ENCODE results near the gene KIZ. TPM values are rescaled to one million over a fixed set of nuclear protein-coding genes. Genes with fewer than 3 reads are reported as not detected.

Gene KIZ
- total and polyA plus RNA-seq, 2 of the 4 experiments (the other 2 are of a cell fraction), result 9.9 to 14.0 TPM

- dilution Hi-C loops (cut with HindIII; ENCODE audit: low sequenced_read_pairs, unreplicated experiment), result no loop called here
- POLR2A ChIA-PET (ENCODE audit: unreplicated experiment), result no interaction called here
These were observed 136.9 kb downstream of the KIZ start for GRCh38 chr20:21262812-21263211.

More at GRCh38 chr20:21262812-21263211, 136.9 kb downstream of the KIZ start:
- Histone ChIP-seq H2BK20ac (ENCODE audit: low read depth, low read length) (no peak overlapping the region), H3K56ac (ENCODE audit: extremely low read depth, insufficient read depth, low read length) (no peak overlapping the region), H3K23ac (ENCODE audit: low read depth, low read length) (no peak overlapping the region), H3K9me3 (ENCODE audit: control insufficient read depth, insufficient read depth, low read length) (peaks cover 2% of the 10 kb centered on the region; the same call in 1 of the 2 replicates), H4K5ac (ENCODE audit: low read depth, low read length) (no peak overlapping the region), H3K18ac (ENCODE audit: low read depth, low read length) (no peak overlapping the region), H4K20me1 (ENCODE audit: insufficient read depth, low read length) (no peaks in the 10 kb centered on the region), H3K4me2 (ENCODE audit: low read depth, low read length) (no peak overlapping the region), H3K27ac (ENCODE audit: insufficient read depth, low read length) (no peak overlapping the region), H3K14ac (replicated peaks; ENCODE audit: low read depth, low read length) (no peak overlapping the region), H3K36me3 (ENCODE audit: control insufficient read depth, insufficient read depth, low read length) (no peaks in the 10 kb centered on the region), H3K27me3 (ENCODE audit: control insufficient read depth, insufficient read depth, low read length) (peaks cover 7% of the 10 kb centered on the region), H3K4me1 (ENCODE audit: control insufficient read depth, insufficient read depth, low read length) (no peaks in the 10 kb centered on the region), H2BK5ac (ENCODE audit: low read depth, low read length, poor library complexity, severe bottlenecking) (no peak overlapping the region), H4K8ac (ENCODE audit: low read depth in 2 of 2, low read length in 2 of 2) (no peak overlapping the region), H2BK120ac (ENCODE audit: low read depth, low read length) (no peak overlapping the region), H3K9me1 (ENCODE audit: insufficient read depth, low read length) (no peaks in the 10 kb centered on the region), H2BK15ac (ENCODE audit: low read depth, low read length) (no peak overlapping the region), H3K79me1 (ENCODE audit: low read depth in 1 of 2, low read length in 2 of 2) (no peaks in the 10 kb centered on the region), H4K91ac (ENCODE audit: insufficient read depth, low read depth, low read length) (no peak overlapping the region), H2AK9ac (replicated peaks; ENCODE audit: low read depth, low read length, poor library complexity) (no peak overlapping the region), H3K4ac (ENCODE audit: low read depth, low read length) (no peak overlapping the region), H2AK5ac (ENCODE audit: low read depth, low read length) (no peak overlapping the region), H3K4me3 (ENCODE audit: insufficient read depth, low read depth, low read length) (no peak overlapping the region), H2AFZ (replicated peaks; ENCODE audit: low read length, poor library complexity) (peak overlapping the region; percentile 65), H3K9ac (ENCODE audit: low read depth, low read length) (no peak overlapping the region)
- WGBS, 2 experiments (ENCODE audit: extremely low coverage in 2 of 2, insufficient read length in 1 of 2), result no CpG with 5 or more reads among the region's 2 CpGs
- no peak for DNase-seq
- intact Hi-C loops (cut with micrococcal nuclease), result no loop called here
- no peak for ATAC-seq (ENCODE audit: low read depth)
- TF ChIP-seq MAFK (IDR thresholded peaks at IDR 0.05; ENCODE audit: low read depth, low read length), result no peak
- no peak for TF ChIP-seq MAZ (IDR thresholded peaks at IDR 0.05; ENCODE audit: borderline replicate concordance, low read depth, low read length)
- no peak for TF ChIP-seq BHLHE40 (IDR thresholded peaks at IDR 0.05; ENCODE audit: low read depth, low read length)
- no peak for TF ChIP-seq RCOR1 (IDR thresholded peaks at IDR 0.05; ENCODE audit: insufficient replicate concordance, low read length)
- no peak for TF ChIP-seq MXI1 (IDR thresholded peaks at IDR 0.05; ENCODE audit: borderline replicate concordance, low read depth, low read length)
- no peak for TF ChIP-seq FOS (IDR thresholded peaks at IDR 0.05; ENCODE audit: low read depth, low read length)
- TF ChIP-seq SMC3 (IDR thresholded peaks at IDR 0.05; ENCODE audit: low read depth, low read length), result no peak
- TF ChIP-seq RFX5 (IDR thresholded peaks at IDR 0.05; ENCODE audit: low read depth, low read length), result no peak
- TF ChIP-seq NFE2L2 (IDR thresholded peaks at IDR 0.05; ENCODE audit: low read depth, low read length), result no peak
- TF ChIP-seq POLR2A (IDR thresholded peaks at IDR 0.05; ENCODE audit: low read depth, low read length), result no peak
- TF ChIP-seq, protein P1, sequence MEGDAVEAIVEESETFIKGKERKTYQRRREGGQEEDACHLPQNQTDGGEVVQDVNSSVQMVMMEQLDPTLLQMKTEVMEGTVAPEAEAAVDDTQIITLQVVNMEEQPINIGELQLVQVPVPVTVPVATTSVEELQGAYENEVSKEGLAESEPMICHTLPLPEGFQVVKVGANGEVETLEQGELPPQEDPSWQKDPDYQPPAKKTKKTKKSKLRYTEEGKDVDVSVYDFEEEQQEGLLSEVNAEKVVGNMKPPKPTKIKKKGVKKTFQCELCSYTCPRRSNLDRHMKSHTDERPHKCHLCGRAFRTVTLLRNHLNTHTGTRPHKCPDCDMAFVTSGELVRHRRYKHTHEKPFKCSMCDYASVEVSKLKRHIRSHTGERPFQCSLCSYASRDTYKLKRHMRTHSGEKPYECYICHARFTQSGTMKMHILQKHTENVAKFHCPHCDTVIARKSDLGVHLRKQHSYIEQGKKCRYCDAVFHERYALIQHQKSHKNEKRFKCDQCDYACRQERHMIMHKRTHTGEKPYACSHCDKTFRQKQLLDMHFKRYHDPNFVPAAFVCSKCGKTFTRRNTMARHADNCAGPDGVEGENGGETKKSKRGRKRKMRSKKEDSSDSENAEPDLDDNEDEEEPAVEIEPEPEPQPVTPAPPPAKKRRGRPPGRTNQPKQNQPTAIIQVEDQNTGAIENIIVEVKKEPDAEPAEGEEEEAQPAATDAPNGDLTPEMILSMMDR (conservative IDR thresholded peaks at IDR 0.05; ENCODE audit: low read depth, low read length), result no peak
- no peak for TF ChIP-seq CEBPB (IDR thresholded peaks at IDR 0.05; ENCODE audit: low read depth, low read length)
- TF ChIP-seq ELK1 (IDR thresholded peaks at IDR 0.05; ENCODE audit: borderline replicate concordance, low read depth, low read length), result no peak
- TF ChIP-seq CHD1 (IDR thresholded peaks at IDR 0.05; ENCODE audit: low read depth, low read length), result no peak
- TF ChIP-seq, protein P2, sequence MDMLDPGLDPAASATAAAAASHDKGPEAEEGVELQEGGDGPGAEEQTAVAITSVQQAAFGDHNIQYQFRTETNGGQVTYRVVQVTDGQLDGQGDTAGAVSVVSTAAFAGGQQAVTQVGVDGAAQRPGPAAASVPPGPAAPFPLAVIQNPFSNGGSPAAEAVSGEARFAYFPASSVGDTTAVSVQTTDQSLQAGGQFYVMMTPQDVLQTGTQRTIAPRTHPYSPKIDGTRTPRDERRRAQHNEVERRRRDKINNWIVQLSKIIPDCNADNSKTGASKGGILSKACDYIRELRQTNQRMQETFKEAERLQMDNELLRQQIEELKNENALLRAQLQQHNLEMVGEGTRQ (IDR thresholded peaks at IDR 0.05; ENCODE audit: low read depth, low read length), result no peak
- TF ChIP-seq RAD21 (IDR thresholded peaks at IDR 0.05; ENCODE audit: low read length), result no peak
- in situ Hi-C loops (cut with MboI; ENCODE audit: low sequenced_read_pairs), result no loop called here
- BruUV-seq (replicated peaks), result no TSS peak
- CTCF ChIA-PET, result no interaction called here

All from IMR-90 (cell line).